ENCODE data around the gene NFASC.

Gene NFASC

DNA sequence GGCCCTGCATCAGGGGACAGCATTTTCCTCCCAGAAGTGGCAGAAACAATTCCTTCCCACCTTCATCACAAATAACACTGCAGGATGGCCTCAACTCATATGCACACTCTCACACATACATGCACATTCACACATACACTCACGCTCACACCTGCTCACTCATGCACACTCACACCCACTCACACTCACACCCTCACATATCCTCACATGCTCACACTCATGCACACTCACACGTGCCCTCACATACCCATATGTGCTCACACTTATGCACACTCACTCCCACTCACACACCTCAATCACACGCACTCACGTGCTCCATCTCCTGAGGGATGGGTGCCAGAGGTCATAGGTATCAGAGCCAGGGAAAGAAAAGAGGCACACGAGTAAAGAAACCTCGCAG lies 77.1 kb downstream of the NFASC start:
- TF ChIP-seq FOXM1 (IDR thresholded peaks at IDR 0.05; ENCODE audit: borderline replicate concordance, low read depth) (no peak), ZBTB7A (IDR thresholded peaks at IDR 0.05; ENCODE audit: low read depth) (no peak), TEAD4 (IDR thresholded peaks at IDR 0.05) (no peak), NFIC (IDR thresholded peaks at IDR 0.05) (no peak), CREB1 (IDR thresholded peaks at IDR 0.05; ENCODE audit: low read depth) (no peak), RAD21 (IDR thresholded peaks at IDR 0.05; ENCODE audit: low read depth) (no peak), TCF12 (IDR thresholded peaks at IDR 0.05; ENCODE audit: low read depth) (no peak), CEBPB (IDR thresholded peaks at IDR 0.05) (no peak), EGR1 (IDR thresholded peaks at IDR 0.05) (no peak), YY1 (IDR thresholded peaks at IDR 0.05; ENCODE audit: low read depth) (no peak), EP300 (IDR thresholded peaks at IDR 0.05; ENCODE audit: borderline replicate concordance) (no peak), REST (IDR thresholded peaks at IDR 0.05; ENCODE audit: low read depth) (no peak), TAF1 (IDR thresholded peaks at IDR 0.05; ENCODE audit: low read depth) (no peak)
- TF ChIP-seq, protein P1, sequence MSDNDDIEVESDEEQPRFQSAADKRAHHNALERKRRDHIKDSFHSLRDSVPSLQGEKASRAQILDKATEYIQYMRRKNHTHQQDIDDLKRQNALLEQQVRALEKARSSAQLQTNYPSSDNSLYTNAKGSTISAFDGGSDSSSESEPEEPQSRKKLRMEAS (IDR thresholded peaks at IDR 0.05) = no peak
- TF ChIP-seq, protein P2, sequence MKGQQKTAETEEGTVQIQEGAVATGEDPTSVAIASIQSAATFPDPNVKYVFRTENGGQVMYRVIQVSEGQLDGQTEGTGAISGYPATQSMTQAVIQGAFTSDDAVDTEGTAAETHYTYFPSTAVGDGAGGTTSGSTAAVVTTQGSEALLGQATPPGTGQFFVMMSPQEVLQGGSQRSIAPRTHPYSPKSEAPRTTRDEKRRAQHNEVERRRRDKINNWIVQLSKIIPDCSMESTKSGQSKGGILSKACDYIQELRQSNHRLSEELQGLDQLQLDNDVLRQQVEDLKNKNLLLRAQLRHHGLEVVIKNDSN (IDR thresholded peaks at IDR 0.05) = no peak

DNA sequence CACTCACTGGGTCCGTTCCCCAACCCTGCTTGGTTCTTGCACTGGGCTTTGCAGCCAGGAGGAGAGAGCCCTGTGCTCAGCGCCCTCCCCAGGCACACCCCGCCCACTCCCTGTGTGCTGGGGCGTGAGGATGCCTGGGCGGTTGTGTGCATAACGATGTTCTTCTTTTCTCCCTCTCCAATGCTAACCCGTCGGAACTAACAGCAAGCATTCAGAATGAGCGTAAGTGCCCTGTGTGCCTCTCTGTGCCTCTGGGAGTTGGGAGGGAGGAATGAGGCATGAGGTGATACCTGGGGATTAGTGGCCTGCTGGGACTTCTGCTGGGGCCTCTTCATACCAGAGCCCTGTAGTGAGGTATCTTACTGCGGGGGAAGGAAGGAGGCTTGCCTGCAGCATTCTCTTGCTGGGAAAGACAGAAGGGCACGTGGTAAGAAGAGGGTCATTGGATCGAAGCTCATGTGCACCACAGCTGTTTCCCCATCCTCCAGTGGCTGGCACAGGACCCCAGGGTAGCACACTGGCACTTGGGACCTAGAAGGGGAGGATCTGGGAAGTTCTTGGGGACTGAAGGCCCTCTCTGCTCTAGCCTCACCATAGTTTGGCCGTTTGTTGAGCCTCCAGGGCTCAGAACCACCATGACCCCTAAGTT lies 79.8 kb downstream of the NFASC start:
- no peak for TF ChIP-seq REST (IDR thresholded peaks at IDR 0.05; ENCODE audit: low read depth)
- TF ChIP-seq ZBTB7A (IDR thresholded peaks at IDR 0.05; ENCODE audit: low read depth) = no peak
- TF ChIP-seq, protein P2 (IDR thresholded peaks at IDR 0.05) = no peak
- no peak for TF ChIP-seq YY1 (IDR thresholded peaks at IDR 0.05; ENCODE audit: low read depth)
- TF ChIP-seq, protein P1 (IDR thresholded peaks at IDR 0.05) = no peak
- no peak for TF ChIP-seq RAD21 (IDR thresholded peaks at IDR 0.05; ENCODE audit: low read depth)
- no peak for TF ChIP-seq CREB1 (IDR thresholded peaks at IDR 0.05; ENCODE audit: low read depth)
- no peak for TF ChIP-seq CEBPB (IDR thresholded peaks at IDR 0.05)
- no peak for TF ChIP-seq EP300 (IDR thresholded peaks at IDR 0.05; ENCODE audit: borderline replicate concordance)
- TF ChIP-seq FOXM1 (IDR thresholded peaks at IDR 0.05; ENCODE audit: borderline replicate concordance, low read depth) = no peak
- TF ChIP-seq TAF1 (IDR thresholded peaks at IDR 0.05; ENCODE audit: low read depth) = no peak
- TF ChIP-seq TCF12 (IDR thresholded peaks at IDR 0.05; ENCODE audit: low read depth) = no peak
- no peak for TF ChIP-seq TEAD4 (IDR thresholded peaks at IDR 0.05)
- TF ChIP-seq EGR1 (IDR thresholded peaks at IDR 0.05) = no peak
- no peak for TF ChIP-seq NFIC (IDR thresholded peaks at IDR 0.05)

GRCh38 chr1:204958317-204959307 lies 88.0 kb downstream of the NFASC start:
- no peak for TF ChIP-seq YY1 (IDR thresholded peaks at IDR 0.05; ENCODE audit: low read depth)
- no peak for TF ChIP-seq EP300 (IDR thresholded peaks at IDR 0.05; ENCODE audit: borderline replicate concordance)
- TF ChIP-seq ZBTB7A (IDR thresholded peaks at IDR 0.05; ENCODE audit: low read depth) = no peak
- TF ChIP-seq TEAD4 (IDR thresholded peaks at IDR 0.05) = no peak
- no peak for TF ChIP-seq NFIC (IDR thresholded peaks at IDR 0.05)
- no peak for TF ChIP-seq FOXM1 (IDR thresholded peaks at IDR 0.05; ENCODE audit: borderline replicate concordance, low read depth)
- TF ChIP-seq, protein P1 (IDR thresholded peaks at IDR 0.05) = no peak
- no peak for TF ChIP-seq EGR1 (IDR thresholded peaks at IDR 0.05)
- no peak for TF ChIP-seq TCF12 (IDR thresholded peaks at IDR 0.05; ENCODE audit: low read depth)
- TF ChIP-seq, protein P2 (IDR thresholded peaks at IDR 0.05) = no peak

DNA sequence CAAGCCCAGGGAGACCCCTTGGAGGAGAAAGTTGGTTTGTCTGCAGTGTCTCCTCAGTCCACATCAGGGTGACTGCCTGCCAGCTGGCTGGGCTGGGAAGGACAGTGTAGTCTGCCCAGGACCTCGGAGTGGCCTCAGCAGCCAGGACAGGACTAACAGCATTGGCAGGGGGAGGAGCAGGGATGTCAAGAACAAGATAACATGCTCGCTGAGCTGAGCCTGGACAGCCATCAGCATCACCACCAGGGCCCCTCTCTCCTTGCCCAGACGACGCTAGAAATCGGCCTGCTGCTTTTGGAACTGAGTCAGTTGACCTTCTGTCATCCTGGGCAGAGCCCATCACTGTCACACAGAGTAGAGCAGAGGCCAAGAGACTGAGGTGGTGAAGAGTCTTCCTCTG lies 88.7 kb downstream of the NFASC start:
- no peak for TF ChIP-seq RAD21 (IDR thresholded peaks at IDR 0.05; ENCODE audit: low read depth)
- TF ChIP-seq NFIC (IDR thresholded peaks at IDR 0.05) = no peak
- no peak for TF ChIP-seq REST (IDR thresholded peaks at IDR 0.05; ENCODE audit: low read depth)
- TF ChIP-seq EGR1 (IDR thresholded peaks at IDR 0.05) = no peak
- TF ChIP-seq YY1 (IDR thresholded peaks at IDR 0.05; ENCODE audit: low read depth) = no peak
- TF ChIP-seq, protein P1 (IDR thresholded peaks at IDR 0.05) = no peak
- TF ChIP-seq, protein P2 (IDR thresholded peaks at IDR 0.05) = no peak
- no peak for TF ChIP-seq FOXM1 (IDR thresholded peaks at IDR 0.05; ENCODE audit: borderline replicate concordance, low read depth)
- no peak for TF ChIP-seq EP300 (IDR thresholded peaks at IDR 0.05; ENCODE audit: borderline replicate concordance)
- TF ChIP-seq ZBTB7A (IDR thresholded peaks at IDR 0.05; ENCODE audit: low read depth) = no peak
- TF ChIP-seq TEAD4 (IDR thresholded peaks at IDR 0.05) = no peak
- no peak for TF ChIP-seq TAF1 (IDR thresholded peaks at IDR 0.05; ENCODE audit: low read depth)
- no peak for TF ChIP-seq TCF12 (IDR thresholded peaks at IDR 0.05; ENCODE audit: low read depth)
- TF ChIP-seq CEBPB (IDR thresholded peaks at IDR 0.05) = no peak
- no peak for TF ChIP-seq CREB1 (IDR thresholded peaks at IDR 0.05; ENCODE audit: low read depth)

All from Ishikawa (cell line).